Measurements from ENCODE around the gene UHRF2. TPM values are rescaled to one million over a fixed set of nuclear protein-coding genes. Genes with fewer than 3 reads are reported as not detected.

Gene UHRF2
- total RNA-seq, 4 donors from 2014 or later, result 35.5 to 53.7 (median 45.9) TPM

- no peak for DNase-seq (ENCODE audit: low spot score in 2 of 2)
- H3K4me3 ChIP-seq (ENCODE audit: low read depth, poor library complexity, severe bottlenecking), result no peak overlapping the region
- 97 to 98% methylated on average over 5 of the region's 5 CpGs for whole genome bisulfite sequencing, 2 donors
- intact Hi-C loops (cut with DNase I; ENCODE audit: low total_unique reads), result no loop called here
- no peak for TF ChIP-seq CTCF (IDR thresholded peaks at IDR 0.05)
- TF ChIP-seq POLR2A (IDR thresholded peaks at IDR 0.05), result no peak
Observed at GRCh38 chr9:6460189-6460768, 47.3 kb downstream of the UHRF2 start.

DNA sequence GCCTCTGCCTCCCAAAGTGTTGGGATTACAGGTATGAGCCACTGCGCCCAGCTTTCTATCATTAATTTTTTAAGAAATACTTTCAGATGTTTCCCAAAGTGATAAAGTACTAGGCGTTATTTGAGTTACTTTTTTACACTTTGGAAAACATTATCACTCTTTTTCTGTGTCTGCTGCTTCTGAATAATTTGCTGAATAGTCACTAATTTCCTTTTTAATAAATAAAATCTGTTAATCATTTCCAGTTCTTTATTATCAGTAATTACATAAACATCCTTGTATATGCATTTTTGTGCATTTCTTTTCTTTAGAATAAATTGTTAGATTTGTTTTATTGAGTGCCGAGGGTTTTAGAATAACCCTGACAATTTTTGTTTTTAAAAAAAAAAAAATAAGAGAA, 48.6 kb downstream of the UHRF2 start:
- 95 to 99% methylated on average over 3 of the region's 3 CpGs for WGBS, 2 donors
- intact Hi-C loops (cut with DNase I; ENCODE audit: low total_unique reads), result no loop called here
- TF ChIP-seq CTCF (IDR thresholded peaks at IDR 0.05) (no peak), POLR2A (IDR thresholded peaks at IDR 0.05) (no peak)
- H3K4me3 ChIP-seq (ENCODE audit: low read depth, poor library complexity, severe bottlenecking), result no peak overlapping the region
- no peak for DNase-seq (ENCODE audit: low spot score in 2 of 2)

GRCh38 chr9:6467006-6467625, 54.1 kb downstream of the UHRF2 start:
- intact Hi-C loops (cut with DNase I; ENCODE audit: low total_unique reads), result no loop called here
- WGBS, 2 donors, result 79 to 84% methylated on average over 6 of the region's 6 CpGs

DNA sequence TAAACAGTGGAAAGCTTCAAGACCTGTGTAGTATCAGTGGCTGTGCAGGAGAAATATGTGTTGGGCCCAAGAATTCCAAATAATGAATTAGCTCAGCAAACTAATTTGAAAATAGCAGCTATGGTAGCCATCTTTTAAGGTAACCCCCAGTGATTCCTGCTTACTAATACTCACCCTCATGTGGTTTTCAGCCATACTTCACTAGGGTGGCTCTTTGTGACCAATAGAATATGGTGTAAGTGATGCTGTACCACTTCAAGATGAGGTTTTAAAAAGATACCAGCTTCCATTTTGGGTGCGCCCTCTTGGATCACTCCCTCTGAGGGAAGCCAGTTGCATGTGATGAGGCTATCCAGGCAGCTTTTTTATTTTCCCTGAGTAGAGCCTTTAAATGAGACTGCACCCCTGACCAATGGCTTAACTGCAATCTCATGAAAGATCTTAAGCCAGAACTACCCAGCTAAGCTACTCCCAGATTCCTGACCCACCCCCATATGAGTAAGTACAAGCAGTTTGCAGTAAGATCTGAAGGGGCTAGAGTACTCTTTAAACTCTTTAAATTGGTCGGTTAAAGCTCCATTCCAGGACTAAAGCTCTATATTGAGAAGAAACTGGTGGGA, 58.3 kb downstream of the UHRF2 start:
- TF ChIP-seq POLR2A (IDR thresholded peaks at IDR 0.05), result no peak
- no peak for TF ChIP-seq CTCF (IDR thresholded peaks at IDR 0.05)
- intact Hi-C loops (cut with DNase I; ENCODE audit: low total_unique reads), result no loop called here
- WGBS, 2 donors, result 96 to 97% methylated on average over 2 of the region's 2 CpGs
- DNase-seq (ENCODE audit: low spot score in 2 of 2), result no peak
- H3K4me3 ChIP-seq (ENCODE audit: low read depth, poor library complexity, severe bottlenecking), result no peak overlapping the region

More at GRCh38 chr9:6467006-6467625, 54.1 kb downstream of the UHRF2 start:
- TF ChIP-seq POLR2A (IDR thresholded peaks at IDR 0.05), result no peak
- TF ChIP-seq CTCF (IDR thresholded peaks at IDR 0.05), result no peak
- no peak for DNase-seq (ENCODE audit: low spot score in 2 of 2)
- no peak overlapping the region for H3K4me3 ChIP-seq (ENCODE audit: low read depth, poor library complexity, severe bottlenecking)

DNA sequence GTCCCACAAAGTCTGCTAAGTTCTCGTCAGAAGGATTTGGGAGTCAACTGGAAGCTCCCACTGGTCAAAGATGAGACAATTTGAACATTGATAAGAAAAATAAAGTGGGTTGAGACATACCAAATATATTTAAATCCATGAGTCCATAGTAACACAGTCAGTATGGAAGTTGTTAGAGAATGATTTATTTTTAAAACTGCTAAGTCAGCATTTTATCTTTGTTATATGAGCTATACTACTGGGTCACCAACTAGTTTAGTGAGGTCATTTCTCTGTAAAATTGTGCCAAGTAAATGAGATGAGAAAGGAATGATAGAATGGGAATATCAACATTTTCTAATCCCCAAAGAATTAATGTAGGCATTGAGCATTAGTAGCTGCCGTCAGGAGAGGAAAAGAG, 60.2 kb downstream of the UHRF2 start:
- no peak for DNase-seq (ENCODE audit: low spot score in 2 of 2)
- H3K4me3 ChIP-seq (ENCODE audit: low read depth, poor library complexity, severe bottlenecking), result no peak overlapping the region
- intact Hi-C loops (cut with DNase I; ENCODE audit: low total_unique reads), result no loop called here
- TF ChIP-seq CTCF (IDR thresholded peaks at IDR 0.05) (no peak), POLR2A (IDR thresholded peaks at IDR 0.05) (no peak)
- WGBS, 2 donors, result 86 to 90% methylated on average over 2 of the region's 2 CpGs
